Non-pigmented ciliary epithelial cell (primary cell): Measurements from ENCODE around the gene DPP7.
"Not testable (repeated sequence)": the region's sequence is repeated elsewhere in the genome, so short reads cannot be mapped to it uniquely, and the experiment has no call there.

Experiments
- DNase-seq: peaks from one replicate; pipeline ENCODE4 v3.0.0-alpha.2; 2010; ENCODE audit warnings: low read depth

Gene DPP7

GRCh38 chr9:137069508-137070091 is 44.9 kb downstream of the DPP7 start:
- no peak for DNase-seq

GRCh38 chr9:137068539-137069507 is 45.7 kb downstream of the DPP7 start:
- DNase-seq: no peak

- no peak for DNase-seq
Measured at GRCh38 chr9:137067860-137068538, 46.5 kb downstream of the DPP7 start.

- DNase-seq: no peak
Measured at GRCh38 chr9:137066096-137066861, 48.3 kb downstream of the DPP7 start.

GRCh38 chr9:137065336-137065967 is 49.1 kb downstream of the DPP7 start:
- no peak for DNase-seq

GRCh38 chr9:137064880-137065164 is 49.7 kb downstream of the DPP7 start:
- DNase-seq: no peak

- no peak for DNase-seq
Measured at GRCh38 chr9:137064027-137064879, 50.3 kb downstream of the DPP7 start.

- DNase-seq: no peak
Measured at GRCh38 chr9:137063311-137064026, 51.1 kb downstream of the DPP7 start.

GRCh38 chr9:137062798-137063197 is 51.7 kb downstream of the DPP7 start:
- not testable (repeated sequence) for DNase-seq

- DNase-seq: no peak
Measured at GRCh38 chr9:137062384-137062783, 52.1 kb downstream of the DPP7 start.
